ENCODE results near the gene EFCAB11.

GRCh38 chr14:89853936-89854693 is 100.4 kb downstream of the EFCAB11 start:
- TF ChIP-seq CTCF (IDR thresholded peaks at IDR 0.05) (no peak), POLR2A (IDR thresholded peaks at IDR 0.05) (no peak)
